ENCODE data around the gene MORC1.
"Not testable (repeated sequence)": the region's sequence is repeated elsewhere in the genome, so short reads cannot be mapped to it uniquely, and the experiment has no call there.

The MORC1 gene

GRCh38 chr3:109117939-109118338 lies at the start of gene MORC1:
Gene MORC1 (minus strand): TSS chr3:109118134. CDS start chr3:109118059, 75 bp downstream.
- no peak for DNase-seq (ENCODE audit: low read depth in 2 of 2)

GRCh38 chr3:109165905-109166304 lies 48.0 kb upstream of the MORC1 start:
- no peak for DNase-seq (ENCODE audit: low read depth in 2 of 2)

GRCh38 chr3:109161487-109162123 lies 43.7 kb upstream of the MORC1 start:
- DNase-seq (ENCODE audit: low read depth in 2 of 2) = no peak

GRCh38 chr3:109155828-109156227 lies 37.9 kb upstream of the MORC1 start:
- no peak for DNase-seq (ENCODE audit: low read depth in 2 of 2)

GRCh38 chr3:109154979-109155378 lies 37.0 kb upstream of the MORC1 start:
- DNase-seq (ENCODE audit: low read depth in 2 of 2) = no peak

- DNase-seq (ENCODE audit: low read depth in 2 of 2) = no peak
Measured at GRCh38 chr3:109152320-109152719, 34.4 kb upstream of the MORC1 start.

- no peak for DNase-seq (ENCODE audit: low read depth in 2 of 2)
Measured at GRCh38 chr3:109149078-109149477, 31.1 kb upstream of the MORC1 start.

- DNase-seq (ENCODE audit: low read depth in 2 of 2) = no peak
Measured at GRCh38 chr3:109143646-109144045, 25.7 kb upstream of the MORC1 start.

- DNase-seq (ENCODE audit: low read depth in 2 of 2) = no peak
Measured at GRCh38 chr3:109140318-109140717, 22.4 kb upstream of the MORC1 start.

GRCh38 chr3:109137761-109138160 lies 19.8 kb upstream of the MORC1 start:
- no peak for DNase-seq (ENCODE audit: low read depth in 2 of 2)

GRCh38 chr3:109136523-109136922 lies 18.6 kb upstream of the MORC1 start, which contains the start of gene C3orf85:
Gene C3orf85 (plus strand): TSS chr3:109136719. CDS start chr3:109136848, 129 bp downstream.
- DNase-seq (ENCODE audit: low read depth in 2 of 2) = no peak

GRCh38 chr3:109133474-109133816 lies 15.5 kb upstream of the MORC1 start:
- DNase-seq (ENCODE audit: low read depth in 2 of 2) = not testable (repeated sequence)

GRCh38 chr3:109132801-109133473 lies 15.0 kb upstream of the MORC1 start:
- no peak for DNase-seq (ENCODE audit: low read depth in 2 of 2)

- DNase-seq (ENCODE audit: low read depth in 2 of 2) = no peak
Measured at GRCh38 chr3:109131276-109131675, 13.3 kb upstream of the MORC1 start.

- no peak for DNase-seq (ENCODE audit: low read depth in 2 of 2)
Measured at GRCh38 chr3:109127553-109127952, 9.6 kb upstream of the MORC1 start.

- DNase-seq (ENCODE audit: low read depth in 2 of 2) = no peak
Measured at GRCh38 chr3:109125902-109126301, 8.0 kb upstream of the MORC1 start.

GRCh38 chr3:109122690-109123089 lies 4.8 kb upstream of the MORC1 start:
- DNase-seq (ENCODE audit: low read depth in 2 of 2) = no peak

- no peak for DNase-seq (ENCODE audit: low read depth in 2 of 2)
Measured at GRCh38 chr3:109118584-109118983, 650 bp upstream of the MORC1 start.

- no peak for DNase-seq (ENCODE audit: low read depth in 2 of 2)
Measured at GRCh38 chr3:109116031-109116430, 1.9 kb downstream of the MORC1 start.

GRCh38 chr3:109115451-109115850 lies 2.5 kb downstream of the MORC1 start:
- DNase-seq (ENCODE audit: low read depth in 2 of 2) = no peak

GRCh38 chr3:109114746-109115145 lies 3.2 kb downstream of the MORC1 start:
- DNase-seq (ENCODE audit: low read depth in 2 of 2) = no peak

GRCh38 chr3:109112946-109113760 lies 4.8 kb downstream of the MORC1 start:
- DNase-seq (ENCODE audit: low read depth in 2 of 2) = no peak

GRCh38 chr3:109109574-109109973 lies 8.4 kb downstream of the MORC1 start:
- no peak for DNase-seq (ENCODE audit: low read depth in 2 of 2)
